PC-3 (cell line): ENCODE measurements around the gene ZNF74. TPM values are rescaled to one million over a fixed set of nuclear protein-coding genes. Genes with fewer than 3 reads are reported as not detected.

Experiments
- ATAC-seq: fragments of 200-7000 bp; cut with Tn5 transposase; 2 replicates; pipeline ENCODE4 v1.9.1; 2020; ENCODE audit warnings: mild to moderate bottlenecking, moderate library complexity
- BruUV-seq: library from RNA; stranded (reverse); fragments of 400-500 nt; replicated peaks from 2 replicates; lab custom pipeline; 2021; lab: Mats Ljungman, UMichigan
- CTCF ChIA-PET: fragments of 300-600 bp; sonication (Branson Sonifier 250); formaldehyde crosslinking; loops from one replicate; lab custom pipeline; 2022; ENCODE audit warnings: antibody characterized with exemption; lab: Charles Lee
- POLR2A ChIA-PET: fragments of 300-600 bp; sonication (Branson Sonifier 250); formaldehyde crosslinking; loops from one replicate; lab custom pipeline; 2022; ENCODE audit warnings: antibody characterized with exemption; ENCODE audit not compliant: unreplicated experiment; lab: Charles Lee
- DNase-seq: peaks from one replicate; pipeline ENCODE4 v3.0.0-alpha.2; 2015
- H2AFZ ChIP-seq: fragments of 300-600 bp; sonication (generic); 2 replicates; pipeline ENCODE4 v1.6.0; 2016; ENCODE audit warnings: antibody characterized with exemption, low read length
- H3F3A ChIP-seq: fragments of 300-600 bp; sonication (generic); one replicate; pipeline ENCODE4 v1.6.0; 2017; ENCODE audit warnings: antibody characterized with exemption, low read length, control low read depth, mild to moderate bottlenecking; ENCODE audit not compliant: unreplicated experiment
- H3K27ac ChIP-seq: fragments of 300-600 bp; sonication (generic); 2 replicates; pipeline ENCODE4 v1.5.1; 2016; ENCODE audit warnings: mild to moderate bottlenecking, low read length
- H3K27me3 ChIP-seq: fragments of 300-600 bp; sonication (generic); 2 replicates; pipeline ENCODE4 v1.6.1; 2016; ENCODE audit warnings: low read length, mixed read lengths
- H3K36me3 ChIP-seq: fragments of 300-600 bp; sonication (generic); 2 replicates; pipeline ENCODE4 v1.6.1; 2016; ENCODE audit warnings: low read depth, mixed run types, low read length, mixed read lengths
- H3K4me1 ChIP-seq: fragments of 300-600 bp; sonication (generic); 2 replicates; pipeline ENCODE4 v1.5.1; 2016; ENCODE audit warnings: low read length; ENCODE audit not compliant: insufficient read depth
- H3K4me2 ChIP-seq: fragments of 300-600 bp; sonication (generic); 2 replicates; pipeline ENCODE4 v1.6.0; 2016; ENCODE audit warnings: low read length
- H3K4me3 ChIP-seq: fragments of 300-600 bp; sonication (generic); 2 replicates; pipeline ENCODE4 v1.5.1; 2016; ENCODE audit warnings: mild to moderate bottlenecking, low read length, mixed read lengths
- H3K79me2 ChIP-seq: fragments of 300-600 bp; sonication (generic); 2 replicates; pipeline ENCODE4 v1.6.1; 2017; ENCODE audit warnings: low read length, mixed read lengths
- H3K9ac ChIP-seq: fragments of 300-600 bp; sonication (generic); 2 replicates; pipeline ENCODE4 v1.6.0; 2016; ENCODE audit warnings: mild to moderate bottlenecking, low read length
- H3K9me2 ChIP-seq: fragments of 300-600 bp; sonication (generic); replicated peaks from 2 replicates; pipeline ENCODE4 v1.6.1; 2016; ENCODE audit warnings: mixed run types, low read length, mixed read lengths
- H3K9me3 ChIP-seq: fragments of 300-600 bp; sonication (generic); 2 replicates; pipeline ENCODE4 v1.6.1; 2016; ENCODE audit warnings: low read length, mixed read lengths
- H4K20me1 ChIP-seq: fragments of 300-600 bp; sonication (generic); 2 replicates; pipeline ENCODE4 v1.6.1; 2016; ENCODE audit warnings: low read length, mixed read lengths
- EZH2 ChIP-seq: fragments of 300-600 bp; sonication (generic); IDR thresholded peaks from one replicate; pipeline ENCODE4 v1.6.1; 2017; ENCODE audit warnings: antibody characterized with exemption, mild to moderate bottlenecking, low read length; ENCODE audit not compliant: unreplicated experiment
- EZH2phosphoT487 ChIP-seq: fragments of 300-600 bp; sonication (generic); IDR thresholded peaks from 2 replicates; pipeline ENCODE4 v1.6.1; 2018; ENCODE audit warnings: mild to moderate bottlenecking, antibody characterized with exemption, low read length, borderline replicate concordance
- intact Hi-C: fragments of 100-400 bp; cut with micrococcal nuclease; formaldehyde crosslinking; loops from 2 replicates; pipeline ENCODE4 v1.9.0; 2023
- total RNA-seq: library from RNA; depleted of rRNA; stranded (reverse); fragments of >200 nt; gene quantifications from 2 replicates; pipeline ENCODE4 v1.2.3, GENCODE V29; 2014
- TF ChIP-seq, protein P1 (sequence below): fragments of 300-600 bp; sonication (generic); conservative IDR thresholded peaks from 2 replicates; pipeline ENCODE4 v1.5.1; 2017; ENCODE audit warnings: antibody characterized with exemption, low read depth, mild to moderate bottlenecking, low read length

ZNF74 gene
- total RNA-seq, 1 experiment from 2014 or later: 11.1 TPM

DNA sequence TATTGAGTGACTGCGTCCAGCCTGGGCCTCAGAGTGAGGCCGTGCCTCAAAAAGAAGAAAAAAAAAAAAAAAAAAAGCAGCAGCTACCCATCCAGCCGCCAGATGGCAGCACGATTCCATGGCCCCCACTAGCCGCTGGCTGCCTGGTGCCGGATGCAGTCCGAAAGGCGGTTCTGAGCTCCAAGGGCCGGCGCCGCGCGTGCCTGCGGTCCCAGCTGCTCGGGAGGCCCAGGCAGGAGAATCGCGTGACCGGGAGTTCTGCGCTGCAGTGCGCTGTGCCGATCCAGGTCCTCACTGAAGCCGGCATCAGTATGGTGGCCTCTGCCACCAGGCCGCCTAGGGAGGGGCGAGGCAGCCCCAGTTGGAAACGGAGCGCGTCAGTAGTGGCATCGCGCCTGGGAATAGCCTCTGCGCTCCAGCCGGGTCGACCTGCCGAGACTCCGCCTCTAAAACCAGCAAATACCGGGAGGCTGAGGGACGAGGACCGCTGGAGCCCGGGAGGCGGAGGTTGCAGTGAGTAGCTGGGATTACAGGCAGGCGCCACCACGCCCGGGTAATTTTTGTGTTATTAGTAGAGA, 24.3 kb downstream of the ZNF74 start:
- Histone ChIP-seq H3K9me3 (no peaks in the 10 kb centered on the region), H3K79me2 (no peaks in the 10 kb centered on the region), H3K27ac (no peak overlapping the region), H2AFZ (peak overlapping the region; percentile 91), H3K9me2 (no peaks in the 10 kb centered on the region), H3K4me3 (peak overlapping the region; percentile 73), H3K36me3 (no peaks in the 10 kb centered on the region), H3K4me1 (no peaks in the 10 kb centered on the region), H3K4me2 (peak overlapping the region; percentile 96), H3F3A (no peaks in the 10 kb centered on the region), H4K20me1 (no peaks in the 10 kb centered on the region), H3K9ac (peak overlapping the region; percentile 38), H3K27me3 (no peaks in the 10 kb centered on the region)
- POLR2A ChIA-PET: no interaction called here
- BruUV-seq: no TSS peak
- CTCF ChIA-PET: interaction anchor here (0.6 to 1.3 kb wide), 15 partner anchors 9 to 1685 kb away, joined by 3 to 22 read pairs (median 7); partner anchors contain the start of gene KLHL22
- peak; percentile 71 for DNase-seq
- ATAC-seq: peak; percentile 91
- intact Hi-C loops: loop anchor here (1.0 to 10.0 kb wide), 3 partner anchors 38 to 277 kb away; partner anchors contain the start of gene KLHL22
- no peak for TF ChIP-seq EZH2phosphoT487
- TF ChIP-seq EZH2: no peak
- TF ChIP-seq, protein P1, sequence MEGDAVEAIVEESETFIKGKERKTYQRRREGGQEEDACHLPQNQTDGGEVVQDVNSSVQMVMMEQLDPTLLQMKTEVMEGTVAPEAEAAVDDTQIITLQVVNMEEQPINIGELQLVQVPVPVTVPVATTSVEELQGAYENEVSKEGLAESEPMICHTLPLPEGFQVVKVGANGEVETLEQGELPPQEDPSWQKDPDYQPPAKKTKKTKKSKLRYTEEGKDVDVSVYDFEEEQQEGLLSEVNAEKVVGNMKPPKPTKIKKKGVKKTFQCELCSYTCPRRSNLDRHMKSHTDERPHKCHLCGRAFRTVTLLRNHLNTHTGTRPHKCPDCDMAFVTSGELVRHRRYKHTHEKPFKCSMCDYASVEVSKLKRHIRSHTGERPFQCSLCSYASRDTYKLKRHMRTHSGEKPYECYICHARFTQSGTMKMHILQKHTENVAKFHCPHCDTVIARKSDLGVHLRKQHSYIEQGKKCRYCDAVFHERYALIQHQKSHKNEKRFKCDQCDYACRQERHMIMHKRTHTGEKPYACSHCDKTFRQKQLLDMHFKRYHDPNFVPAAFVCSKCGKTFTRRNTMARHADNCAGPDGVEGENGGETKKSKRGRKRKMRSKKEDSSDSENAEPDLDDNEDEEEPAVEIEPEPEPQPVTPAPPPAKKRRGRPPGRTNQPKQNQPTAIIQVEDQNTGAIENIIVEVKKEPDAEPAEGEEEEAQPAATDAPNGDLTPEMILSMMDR: peak; percentile 68

- Histone ChIP-seq H2AFZ (no peak overlapping the region), H3K4me2 (no peak overlapping the region), H3K27ac (no peak overlapping the region), H3K9me3 (no peaks in the 10 kb centered on the region), H3K79me2 (no peaks in the 10 kb centered on the region), H3K4me1 (no peaks in the 10 kb centered on the region), H3F3A (no peaks in the 10 kb centered on the region), H4K20me1 (no peaks in the 10 kb centered on the region), H3K36me3 (no peaks in the 10 kb centered on the region), H3K9ac (no peak overlapping the region), H3K9me2 (no peaks in the 10 kb centered on the region), H3K27me3 (no peaks in the 10 kb centered on the region), H3K4me3 (no peak overlapping the region)
- ChIA-PET POLR2A (interaction anchor here (0.6 kb wide), 1 partner anchor 59 kb away, joined by 20 read pairs; no protein-coding TSS in a partner anchor), CTCF (no interaction called here)
- no peak for DNase-seq
- no peak for TF ChIP-seq EZH2
- TF ChIP-seq, protein P1: no peak
- TF ChIP-seq EZH2phosphoT487: no peak
- no TSS peak for BruUV-seq
- no peak for ATAC-seq
- intact Hi-C loops: loop anchor here (10.0 kb wide), 2 partner anchors 75 to 275 kb away; partner anchors contain the start of gene KLHL22
These were observed 25.7 kb downstream of the ZNF74 start for GRCh38 chr22:20419664-20419951.

DNA sequence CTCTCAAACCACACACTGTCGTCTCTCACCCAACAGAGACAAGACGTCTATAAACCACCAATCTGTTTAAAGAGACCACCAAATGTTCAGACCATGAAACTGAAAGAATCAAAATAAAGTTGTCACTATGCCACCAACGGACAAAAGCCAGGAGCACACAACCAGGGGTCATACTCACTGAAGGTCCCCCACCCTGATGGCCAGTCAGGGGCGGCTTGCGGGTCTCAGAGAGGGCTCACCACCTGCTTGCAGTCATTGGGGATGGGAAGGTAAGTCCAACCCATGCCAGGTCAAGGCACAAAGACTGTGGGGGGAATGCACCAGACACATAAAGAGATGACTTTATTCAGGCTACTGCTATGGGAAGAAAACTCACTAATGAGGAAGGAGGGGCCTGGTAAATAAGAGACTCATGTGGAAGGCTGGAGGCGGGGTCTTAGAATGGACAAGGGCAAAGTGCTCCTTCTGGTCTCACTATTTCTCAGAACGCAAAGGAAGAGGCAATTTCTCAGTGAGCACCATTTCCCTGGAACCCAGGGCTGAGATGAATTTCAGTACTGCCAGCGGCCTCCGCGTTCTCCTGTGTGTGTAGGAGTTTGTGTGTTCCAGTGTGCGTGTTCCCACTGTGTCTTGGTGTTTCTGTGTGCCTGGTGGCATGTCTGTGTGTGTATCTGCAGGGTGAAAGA, 26.3 kb downstream of the ZNF74 start:
- H3K9ac ChIP-seq: no peak overlapping the region
- no peaks in the 10 kb centered on the region for H3K9me2 ChIP-seq
- ChIA-PET POLR2A (no interaction called here), CTCF (no interaction called here)
- H2AFZ ChIP-seq: no peak overlapping the region
- no peak overlapping the region for H3K4me2 ChIP-seq
- TF ChIP-seq EZH2phosphoT487 (no peak), EZH2 (no peak)
- TF ChIP-seq, protein P1: no peak
- no TSS peak for BruUV-seq
- no peaks in the 10 kb centered on the region for H3K79me2 ChIP-seq
- H3F3A ChIP-seq: no peaks in the 10 kb centered on the region
- intact Hi-C loops: no loop called here
- ATAC-seq: no peak
- H3K4me3 ChIP-seq: no peak overlapping the region
- no peak overlapping the region for H3K27ac ChIP-seq
- no peaks in the 10 kb centered on the region for H4K20me1 ChIP-seq
- H3K27me3 ChIP-seq: no peaks in the 10 kb centered on the region
- H3K4me1 ChIP-seq: no peaks in the 10 kb centered on the region
- DNase-seq: no peak
- H3K36me3 ChIP-seq: no peaks in the 10 kb centered on the region
- H3K9me3 ChIP-seq: no peaks in the 10 kb centered on the region
